KMS-11 (cell line): ENCODE results near the gene BMP6.

ENCODE experiments used
- H2AFZ ChIP-seq: fragments of 200-600 bp; sonication (generic); 2 replicates; pipeline ENCODE4 v1.6.1; 2016; ENCODE audit warnings: antibody characterized with exemption, mixed run types, low read depth
- H3K27ac ChIP-seq: fragments of 200-600 bp; sonication (generic); 2 replicates; pipeline ENCODE4 v1.6.1; 2016; ENCODE audit warnings: mild to moderate bottlenecking, mixed run types
- H3K27me3 ChIP-seq: fragments of 200-600 bp; sonication (generic); 2 replicates; pipeline ENCODE4 v1.6.1; 2017; ENCODE audit warnings: mild to moderate bottlenecking, low read depth, mixed run types, moderate library complexity; ENCODE audit not compliant: insufficient read depth
- H3K36me3 ChIP-seq: fragments of 200-600 bp; sonication (generic); 2 replicates; pipeline ENCODE4 v1.6.1; 2017; ENCODE audit warnings: mild to moderate bottlenecking, mixed run types; ENCODE audit not compliant: insufficient read depth
- H3K4me1 ChIP-seq: fragments of 200-600 bp; sonication (generic); 2 replicates; pipeline ENCODE4 v1.6.1; 2016; ENCODE audit warnings: mild to moderate bottlenecking, low read depth, mixed run types; ENCODE audit not compliant: poor library complexity, severe bottlenecking
- H3K4me2 ChIP-seq: fragments of 200-600 bp; sonication (generic); 2 replicates; pipeline ENCODE4 v1.7.0; 2016; ENCODE audit warnings: mild to moderate bottlenecking, mixed run types
- H3K4me3 ChIP-seq: fragments of 200-600 bp; sonication (generic); IDR thresholded peaks from 2 replicates; pipeline ENCODE4 v1.6.1; 2017; ENCODE audit warnings: low read depth, low read length, mixed read lengths; ENCODE audit not compliant: insufficient read depth
- H3K79me2 ChIP-seq: fragments of 200-600 bp; sonication (generic); 2 replicates; pipeline ENCODE4 v1.6.1; 2016; ENCODE audit warnings: low read depth, mixed run types; ENCODE audit not compliant: insufficient read depth
- H3K9ac ChIP-seq: fragments of 200-600 bp; sonication (generic); 2 replicates; pipeline ENCODE4 v1.6.1; 2016; ENCODE audit warnings: mild to moderate bottlenecking, mixed run types
- H4K20me1 ChIP-seq: fragments of 200-600 bp; sonication (generic); 2 replicates; pipeline ENCODE4 v1.6.1; 2016; ENCODE audit warnings: mild to moderate bottlenecking, mixed run types; ENCODE audit not compliant: insufficient read depth
- TF ChIP-seq, protein P1 (sequence below): fragments of 200-600 bp; sonication (generic); conservative IDR thresholded peaks from 2 replicates; pipeline ENCODE4 v1.6.1; 2017; ENCODE audit warnings: low read depth, mild to moderate bottlenecking, antibody characterized with exemption, low read length, moderate library complexity, mixed read lengths

BMP6 gene

DNA sequence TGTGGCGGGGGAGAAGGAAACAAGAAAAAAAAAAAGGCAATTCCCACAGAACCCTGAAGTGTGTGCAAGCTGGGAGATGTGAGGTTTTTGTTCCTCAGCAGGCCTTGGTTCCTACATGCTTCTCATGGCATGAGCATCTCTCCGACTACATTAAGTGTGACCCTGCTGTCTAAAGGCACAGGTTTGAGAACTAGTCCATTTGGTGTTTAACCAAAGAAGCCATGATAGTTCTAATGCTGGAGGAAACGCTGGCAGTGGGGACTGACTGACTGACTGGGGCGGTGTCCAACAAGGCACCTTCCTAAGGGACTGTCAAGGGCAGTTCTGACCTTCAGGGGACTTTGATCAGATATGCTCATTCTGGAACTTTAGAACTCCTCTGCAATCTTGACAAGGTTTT, 180.8 kb downstream of the BMP6 start:
- H3K36me3 ChIP-seq, result peaks cover 36% of the 10 kb centered on the region; the same call in 1 of the 2 replicates
- no peak overlapping the region for H3K4me3 ChIP-seq
- TF ChIP-seq, protein P1, sequence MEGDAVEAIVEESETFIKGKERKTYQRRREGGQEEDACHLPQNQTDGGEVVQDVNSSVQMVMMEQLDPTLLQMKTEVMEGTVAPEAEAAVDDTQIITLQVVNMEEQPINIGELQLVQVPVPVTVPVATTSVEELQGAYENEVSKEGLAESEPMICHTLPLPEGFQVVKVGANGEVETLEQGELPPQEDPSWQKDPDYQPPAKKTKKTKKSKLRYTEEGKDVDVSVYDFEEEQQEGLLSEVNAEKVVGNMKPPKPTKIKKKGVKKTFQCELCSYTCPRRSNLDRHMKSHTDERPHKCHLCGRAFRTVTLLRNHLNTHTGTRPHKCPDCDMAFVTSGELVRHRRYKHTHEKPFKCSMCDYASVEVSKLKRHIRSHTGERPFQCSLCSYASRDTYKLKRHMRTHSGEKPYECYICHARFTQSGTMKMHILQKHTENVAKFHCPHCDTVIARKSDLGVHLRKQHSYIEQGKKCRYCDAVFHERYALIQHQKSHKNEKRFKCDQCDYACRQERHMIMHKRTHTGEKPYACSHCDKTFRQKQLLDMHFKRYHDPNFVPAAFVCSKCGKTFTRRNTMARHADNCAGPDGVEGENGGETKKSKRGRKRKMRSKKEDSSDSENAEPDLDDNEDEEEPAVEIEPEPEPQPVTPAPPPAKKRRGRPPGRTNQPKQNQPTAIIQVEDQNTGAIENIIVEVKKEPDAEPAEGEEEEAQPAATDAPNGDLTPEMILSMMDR, result no peak
- peak overlapping the region; percentile 91 for H3K27ac ChIP-seq
- peak overlapping the region; percentile 95 for H3K9ac ChIP-seq
- no peak overlapping the region for H2AFZ ChIP-seq
- H3K27me3 ChIP-seq, result no peaks in the 10 kb centered on the region; the same call in 1 of the 2 replicates
- H3K79me2 ChIP-seq, result peaks cover 92% of the 10 kb centered on the region
- peak overlapping the region; percentile 81 for H3K4me2 ChIP-seq
- peaks cover 69% of the 10 kb centered on the region for H3K4me1 ChIP-seq
- peaks cover 34% of the 10 kb centered on the region for H4K20me1 ChIP-seq

DNA sequence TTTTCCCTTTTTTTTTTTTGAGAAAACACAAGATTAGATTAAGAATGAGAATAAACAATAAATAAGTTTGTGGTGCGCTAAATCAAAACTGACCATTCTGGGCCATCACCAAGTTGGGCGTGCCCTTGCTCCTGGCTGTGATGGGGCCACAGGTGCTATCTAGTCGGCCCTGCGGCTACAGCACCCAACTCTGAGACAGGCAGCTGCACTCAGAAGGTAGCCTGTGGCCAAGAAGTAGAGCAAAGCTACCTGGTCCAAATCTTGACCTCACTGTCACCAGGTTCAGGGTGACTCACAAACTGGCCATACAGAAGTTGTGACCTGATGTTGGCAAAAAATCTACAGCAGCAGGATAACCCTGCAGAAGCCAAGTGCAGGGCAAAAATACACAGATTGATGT, 181.3 kb downstream of the BMP6 start:
- no peaks in the 10 kb centered on the region; the same call in 1 of the 2 replicates for H3K27me3 ChIP-seq
- H2AFZ ChIP-seq, result no peak overlapping the region
- TF ChIP-seq, protein P1, result no peak
- H3K9ac ChIP-seq, result peak overlapping the region; percentile 95
- H3K4me2 ChIP-seq, result peak overlapping the region; percentile 81
- H3K79me2 ChIP-seq, result peaks cover 91% of the 10 kb centered on the region
- peaks cover 69% of the 10 kb centered on the region for H3K4me1 ChIP-seq
- peak overlapping the region; percentile 91 for H3K27ac ChIP-seq
- H3K4me3 ChIP-seq, result no peak overlapping the region
- H3K36me3 ChIP-seq, result peaks cover 36% of the 10 kb centered on the region; the same call in 1 of the 2 replicates
- peaks cover 34% of the 10 kb centered on the region for H4K20me1 ChIP-seq

DNA sequence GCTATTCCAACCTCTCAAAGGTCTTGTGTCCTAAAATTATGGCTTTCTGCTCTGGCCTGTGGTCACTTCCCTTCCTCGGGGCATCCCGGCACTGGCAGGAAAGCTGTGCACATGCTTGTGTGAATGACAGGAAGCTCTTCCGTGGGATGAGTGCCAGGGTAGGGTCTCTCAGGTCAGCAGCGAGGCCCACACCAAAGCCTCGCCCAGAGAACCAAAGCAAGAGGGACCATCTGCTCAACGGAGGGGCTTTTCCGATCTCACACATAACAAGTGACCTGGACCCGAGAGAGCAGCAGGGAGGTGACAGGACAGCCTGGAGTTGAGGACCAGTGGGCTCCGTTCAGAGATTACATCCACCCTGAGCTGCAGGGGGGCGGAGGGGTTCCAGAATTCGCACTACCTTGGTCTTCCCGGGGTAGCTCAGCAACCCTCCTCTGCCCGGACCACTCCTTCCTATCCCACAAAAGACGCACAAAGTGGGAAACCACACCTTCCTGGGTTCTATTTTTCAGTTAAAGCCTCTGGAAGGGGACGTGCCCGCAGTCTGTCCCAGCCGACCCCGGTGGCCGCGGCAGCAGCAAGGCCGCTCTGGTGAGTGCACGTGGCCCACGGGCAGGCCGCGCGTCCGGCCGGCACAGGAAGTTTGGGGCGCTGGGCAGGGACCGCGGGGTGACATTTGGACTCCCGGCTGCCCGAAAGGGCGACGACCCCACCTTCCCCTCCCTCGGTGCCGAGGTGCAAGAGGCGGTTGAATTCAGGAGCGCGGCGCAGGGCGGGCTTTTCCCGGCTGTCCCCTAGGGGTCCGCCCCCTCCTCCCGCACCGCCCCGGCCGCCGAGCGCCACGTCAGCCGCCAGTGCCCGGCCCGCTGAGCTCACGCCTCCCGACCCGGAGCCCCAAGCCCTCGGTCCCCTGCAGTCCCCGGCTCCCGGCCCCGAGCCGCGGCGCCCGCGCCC, 183.7 kb downstream of the BMP6 start:
- Histone ChIP-seq H2AFZ (no peak overlapping the region), H4K20me1 (peaks cover 29% of the 10 kb centered on the region), H3K4me3 (no peak overlapping the region), H3K36me3 (peaks cover 17% of the 10 kb centered on the region; the same call in 1 of the 2 replicates), H3K79me2 (peaks cover 66% of the 10 kb centered on the region), H3K9ac (peak overlapping the region; percentile 95), H3K4me1 (peaks cover 69% of the 10 kb centered on the region), H3K27me3 (no peaks in the 10 kb centered on the region), H3K27ac (peak overlapping the region; percentile 91), H3K4me2 (peak overlapping the region; percentile 81)
- TF ChIP-seq, protein P1, result no peak

DNA sequence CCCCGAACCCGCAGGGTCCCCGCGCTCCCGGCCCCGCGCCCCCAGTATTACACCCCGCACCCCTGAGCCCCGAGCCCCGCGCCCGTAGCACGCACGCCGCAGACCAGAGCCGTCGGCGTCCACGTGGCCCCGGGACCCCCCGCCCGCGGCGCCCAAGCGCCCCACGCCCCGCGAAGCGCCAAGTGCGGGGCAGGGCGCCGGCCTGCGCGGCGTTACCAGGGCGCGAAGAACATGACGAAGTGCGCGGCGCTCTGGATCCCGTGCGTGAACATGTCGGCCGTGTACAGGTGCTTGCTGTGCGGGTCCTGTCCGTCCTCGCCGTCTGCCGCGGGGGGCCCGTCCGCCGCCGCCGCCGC, 184.4 kb downstream of the BMP6 start:
- peaks cover 23% of the 10 kb centered on the region for H4K20me1 ChIP-seq
- no peaks in the 10 kb centered on the region for H3K27me3 ChIP-seq
- no peak overlapping the region for H2AFZ ChIP-seq
- H3K79me2 ChIP-seq, result peaks cover 59% of the 10 kb centered on the region
- H3K36me3 ChIP-seq, result peaks cover 17% of the 10 kb centered on the region; the same call in 1 of the 2 replicates
- H3K4me2 ChIP-seq, result no peak overlapping the region
- peaks cover 69% of the 10 kb centered on the region for H3K4me1 ChIP-seq
- H3K4me3 ChIP-seq, result no peak overlapping the region
- peak overlapping the region; percentile 91 for H3K27ac ChIP-seq
- TF ChIP-seq, protein P1, result no peak
- H3K9ac ChIP-seq, result peak overlapping the region; percentile 95
